Mammary epithelial cell (primary cell): ENCODE results near the gene MID1.
A peak's percentile ranks its signal among the peaks of the same experiment; 100 is the strongest.

Experiments used
- EZH2 ChIP-seq: IDR thresholded peaks from 2 replicates; pipeline ENCODE4 v1.6.1; 2012; ENCODE audit warnings: low read length, inconsistent platforms, borderline replicate concordance
- TF ChIP-seq, protein P1 (sequence below), 2 donors: IDR thresholded peaks in 1 of 2; conservative IDR thresholded peaks in 1 of 2; 2 replicates each; pipeline ENCODE4 v1.5.1; 2011 to 2012; ENCODE audit warnings: inconsistent platforms in 2 of 2, low read length in 2 of 2, mild to moderate bottlenecking in 2 of 2, control low read depth in 1 of 2, low read depth in 1 of 2; ENCODE audit not compliant: insufficient read depth in 1 of 2; ENCODE audit errors: extremely low read depth in 1 of 2

DNA sequence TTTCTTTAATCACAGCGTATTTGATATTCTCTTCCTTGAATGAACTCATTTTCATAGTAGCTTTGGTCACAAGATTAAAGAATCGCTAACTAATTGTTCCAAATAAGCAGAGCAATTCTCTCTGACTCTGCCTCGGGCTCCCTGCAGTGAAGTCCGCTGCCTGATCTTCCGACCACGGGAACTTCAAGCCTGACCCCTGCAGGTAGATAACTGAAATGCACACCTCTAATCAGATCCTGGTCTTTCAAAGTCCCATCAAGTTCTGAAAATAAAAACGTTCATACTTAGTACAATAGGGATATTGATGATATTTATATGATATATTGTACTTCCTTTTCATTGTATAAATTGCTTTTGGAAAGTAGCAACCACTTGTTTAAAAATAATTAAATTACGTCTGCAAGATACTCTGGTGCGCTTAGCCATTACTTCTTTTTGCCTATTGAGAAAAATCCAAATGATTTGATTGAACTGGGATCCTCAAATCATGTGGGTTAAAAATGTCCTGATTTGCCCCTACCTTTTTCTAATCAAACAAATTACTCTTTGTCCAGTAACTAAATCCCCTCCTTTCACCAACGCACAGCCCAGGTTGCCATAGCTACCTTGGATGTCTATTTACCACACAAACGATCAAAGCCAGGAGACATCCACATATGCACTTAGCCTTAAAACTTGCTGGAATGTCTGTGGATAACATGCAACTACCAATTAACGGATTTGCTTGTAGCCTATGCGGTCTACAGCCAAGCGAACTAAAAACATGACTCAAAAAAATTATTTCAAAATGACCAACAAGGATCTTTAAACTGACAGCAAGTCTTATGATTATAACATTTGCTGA lies 4.2 kb downstream of the MID1 start:
- TF ChIP-seq, protein P1, sequence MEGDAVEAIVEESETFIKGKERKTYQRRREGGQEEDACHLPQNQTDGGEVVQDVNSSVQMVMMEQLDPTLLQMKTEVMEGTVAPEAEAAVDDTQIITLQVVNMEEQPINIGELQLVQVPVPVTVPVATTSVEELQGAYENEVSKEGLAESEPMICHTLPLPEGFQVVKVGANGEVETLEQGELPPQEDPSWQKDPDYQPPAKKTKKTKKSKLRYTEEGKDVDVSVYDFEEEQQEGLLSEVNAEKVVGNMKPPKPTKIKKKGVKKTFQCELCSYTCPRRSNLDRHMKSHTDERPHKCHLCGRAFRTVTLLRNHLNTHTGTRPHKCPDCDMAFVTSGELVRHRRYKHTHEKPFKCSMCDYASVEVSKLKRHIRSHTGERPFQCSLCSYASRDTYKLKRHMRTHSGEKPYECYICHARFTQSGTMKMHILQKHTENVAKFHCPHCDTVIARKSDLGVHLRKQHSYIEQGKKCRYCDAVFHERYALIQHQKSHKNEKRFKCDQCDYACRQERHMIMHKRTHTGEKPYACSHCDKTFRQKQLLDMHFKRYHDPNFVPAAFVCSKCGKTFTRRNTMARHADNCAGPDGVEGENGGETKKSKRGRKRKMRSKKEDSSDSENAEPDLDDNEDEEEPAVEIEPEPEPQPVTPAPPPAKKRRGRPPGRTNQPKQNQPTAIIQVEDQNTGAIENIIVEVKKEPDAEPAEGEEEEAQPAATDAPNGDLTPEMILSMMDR (conservative IDR thresholded peaks at IDR 0.05 in 1 of 2, IDR thresholded peaks at IDR 0.05 in 1 of 2; ENCODE audit: extremely low read depth in 1 of 2, insufficient read depth in 1 of 2, low read depth in 1 of 2, low read length in 2 of 2), result peak; percentile 63 to 67
- no peak for TF ChIP-seq EZH2
